ENCODE measurements around the gene ABCF3.

ABCF3 gene

DNA sequence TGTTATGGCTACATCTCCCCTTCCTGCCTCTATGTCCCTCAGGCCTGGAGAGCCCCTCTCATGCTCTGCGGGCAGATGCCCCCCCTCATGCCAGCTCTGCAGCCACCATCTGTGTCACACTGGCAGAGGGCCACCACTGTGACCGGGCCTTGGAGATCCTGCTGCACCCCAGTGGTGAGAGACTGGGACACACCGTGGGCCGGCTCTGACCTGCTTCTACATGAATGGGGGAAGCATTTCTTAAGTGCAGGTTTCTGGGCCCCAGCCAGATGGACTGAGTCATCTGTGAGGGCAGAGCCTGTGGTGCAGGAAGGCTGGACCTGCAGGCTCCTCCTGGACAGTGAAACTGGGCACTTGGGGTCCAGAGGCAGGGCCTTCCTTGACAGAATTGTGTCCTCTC, 48.2 kb downstream of the ABCF3 start:
- DNase-seq, result no peak

DNA sequence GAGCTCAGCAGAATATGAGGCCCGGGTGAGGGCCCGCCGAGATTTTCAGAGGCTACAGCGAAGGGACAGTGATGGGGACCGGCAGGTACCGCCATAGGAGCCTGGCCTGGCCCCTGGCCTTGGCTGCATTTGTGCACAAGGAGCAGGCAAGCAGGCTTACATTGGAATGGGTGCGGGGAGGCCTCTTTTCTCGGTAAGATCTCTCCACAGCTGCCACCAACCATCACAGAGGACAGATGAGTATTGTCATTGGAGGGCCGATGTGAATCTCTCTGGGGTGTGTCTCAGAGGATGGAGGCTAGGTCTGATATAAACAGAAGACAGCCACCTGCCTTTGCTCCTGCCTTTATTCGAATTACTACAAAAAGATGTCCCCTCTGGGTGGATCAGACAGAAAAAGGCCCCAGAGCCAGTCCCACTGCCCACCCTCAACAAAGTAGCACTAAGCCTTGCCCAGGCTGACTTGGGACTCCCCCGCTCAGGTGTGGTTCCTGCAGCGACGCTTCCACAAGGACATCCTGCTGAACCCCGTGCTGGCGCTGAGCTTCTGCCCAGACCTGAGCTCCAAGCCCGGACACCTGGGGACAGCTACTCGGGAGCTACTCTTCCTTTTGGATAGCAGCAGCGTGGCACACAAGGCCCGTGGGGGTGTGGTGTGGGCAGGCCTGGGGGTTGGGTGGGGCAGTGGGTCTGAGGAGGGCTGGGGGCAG, 48.8 kb downstream of the ABCF3 start:
- DNase-seq, result no peak

DNA sequence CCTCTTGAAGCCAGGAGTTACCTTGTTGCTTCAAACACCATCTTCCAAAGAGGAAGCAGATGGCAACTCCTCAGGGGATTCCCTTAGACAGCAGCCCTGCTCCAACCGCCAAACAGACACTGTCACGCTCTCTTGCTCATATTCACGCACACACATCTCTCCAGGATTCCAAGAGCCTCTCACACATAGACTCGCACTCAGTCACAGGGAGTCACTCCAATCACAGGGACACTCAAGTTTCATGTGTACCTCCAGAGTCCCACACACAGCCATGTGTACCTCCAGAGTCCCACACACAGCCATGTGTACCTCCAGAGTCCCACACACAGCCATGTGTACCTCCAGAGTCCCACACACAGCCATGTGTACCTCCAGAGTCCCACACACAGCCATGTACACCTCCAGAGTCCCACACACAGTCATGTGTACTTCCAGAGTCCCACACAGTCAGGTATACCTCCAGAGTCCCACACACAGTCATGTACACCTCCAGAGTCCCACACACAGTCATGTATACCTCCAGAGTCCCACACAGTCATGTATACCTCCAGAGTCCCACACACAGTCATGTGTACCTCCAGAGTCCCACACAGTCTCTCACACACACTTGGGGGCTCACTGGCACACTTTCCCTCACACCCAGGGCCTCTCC, 49.5 kb downstream of the ABCF3 start:
- DNase-seq, result peak in 1 of 2 experiments; percentile 41

DNA sequence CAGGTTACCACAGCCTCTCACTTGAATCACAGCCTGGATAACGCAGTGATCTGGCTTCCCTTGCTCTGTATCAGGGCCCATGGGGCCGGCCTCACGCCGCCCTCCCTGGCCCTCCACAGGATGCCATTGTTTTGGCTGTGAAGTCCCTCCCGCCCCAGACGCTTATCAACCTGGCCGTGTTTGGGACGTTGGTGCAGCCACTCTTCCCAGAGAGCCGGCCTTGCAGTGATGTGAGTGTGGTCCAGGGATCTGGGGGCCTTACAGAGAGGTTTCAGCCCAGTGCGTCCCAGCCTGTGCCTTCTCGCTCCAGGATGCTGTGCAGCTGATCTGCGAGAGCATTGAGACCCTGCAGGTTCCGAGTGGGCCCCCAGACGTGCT, 50.0 kb downstream of the ABCF3 start:
- DNase-seq, result no peak

DNA sequence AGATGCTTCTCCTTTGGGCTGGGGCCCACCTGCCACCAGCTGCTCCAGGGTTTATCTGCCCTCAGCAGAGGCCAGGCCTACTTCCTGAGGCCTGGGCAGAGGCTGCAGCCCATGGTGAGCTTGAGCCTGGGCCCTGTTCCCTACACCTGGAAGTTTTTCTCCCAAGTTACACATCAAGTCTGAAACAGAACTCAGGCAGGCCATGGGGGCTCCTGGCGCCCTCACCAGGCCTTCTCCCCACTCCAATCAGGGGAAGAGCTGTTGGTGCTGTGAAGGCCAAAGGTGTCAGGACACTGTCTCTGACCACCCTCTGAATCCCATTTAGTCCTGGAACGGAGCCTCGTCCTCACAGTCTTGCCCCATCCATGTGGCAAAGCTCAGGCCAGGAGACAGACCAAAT, 50.6 kb downstream of the ABCF3 start:
- no peak for DNase-seq

DNA sequence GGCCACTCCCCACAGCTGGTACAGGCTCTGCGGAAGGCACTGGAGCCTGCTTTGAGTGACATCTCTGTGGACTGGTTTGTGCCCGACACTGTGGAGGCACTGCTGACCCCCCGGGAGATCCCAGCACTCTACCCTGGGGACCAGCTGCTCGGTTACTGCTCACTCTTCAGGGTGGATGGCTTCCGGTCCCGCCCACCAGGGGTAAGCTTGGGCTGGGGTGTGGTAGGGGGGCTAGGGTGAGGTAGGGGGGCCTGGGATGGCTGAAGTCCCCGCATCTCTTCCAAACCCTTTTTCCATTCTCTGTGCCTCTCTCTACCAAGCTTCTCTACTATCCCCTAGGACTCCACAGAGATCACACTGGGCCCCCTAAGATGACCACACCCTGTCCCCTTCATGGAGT, 51.2 kb downstream of the ABCF3 start:
- no peak for DNase-seq

DNA sequence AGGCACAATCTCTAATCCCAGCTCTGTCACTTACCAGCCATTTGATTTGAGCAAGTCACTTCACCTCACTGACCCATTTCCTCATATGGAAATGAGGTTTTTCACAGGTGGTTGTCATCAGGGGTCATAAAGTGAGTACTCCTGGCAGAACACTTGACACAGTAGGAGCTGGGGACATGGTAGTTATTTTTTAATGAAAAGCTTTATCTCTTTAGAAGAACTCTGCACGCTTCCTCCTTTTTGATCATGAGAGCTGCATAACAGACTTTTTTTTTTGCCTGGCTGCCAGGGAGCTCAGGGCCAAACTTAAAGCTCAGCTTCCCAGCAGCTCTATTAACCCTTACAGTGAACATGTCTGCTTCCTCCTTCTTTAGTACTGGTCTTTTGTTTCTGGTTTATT, 51.8 kb downstream of the ABCF3 start:
- DNase-seq, result no peak

DNA sequence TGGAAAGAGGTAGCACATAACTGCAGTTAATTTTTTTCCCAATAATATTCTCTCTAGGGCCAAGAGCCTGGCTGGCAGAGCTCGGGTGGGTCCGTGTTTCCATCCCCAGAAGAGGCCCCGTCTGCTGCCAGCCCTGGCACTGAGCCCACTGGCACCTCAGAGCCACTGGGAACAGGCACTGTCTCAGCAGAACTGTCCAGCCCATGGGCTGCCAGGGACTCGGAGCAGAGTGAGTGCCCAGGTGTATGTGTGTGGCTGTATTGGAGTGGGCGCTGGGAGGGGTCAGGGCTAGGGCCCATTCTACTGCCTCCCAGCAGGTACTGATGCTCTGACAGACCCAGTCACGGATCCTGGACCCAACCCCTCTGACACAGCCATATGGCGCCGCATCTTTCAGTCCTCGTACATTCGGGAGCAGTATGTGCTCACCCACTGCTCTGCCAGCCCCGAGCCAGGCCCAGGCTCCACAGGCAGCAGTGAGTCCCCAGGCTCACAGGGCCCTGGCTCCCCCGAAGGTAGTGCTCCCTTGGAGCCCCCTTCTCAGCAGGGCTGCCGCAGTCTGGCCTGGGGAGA, 52.3 kb downstream of the ABCF3 start:
- DNase-seq, result no peak

DNA sequence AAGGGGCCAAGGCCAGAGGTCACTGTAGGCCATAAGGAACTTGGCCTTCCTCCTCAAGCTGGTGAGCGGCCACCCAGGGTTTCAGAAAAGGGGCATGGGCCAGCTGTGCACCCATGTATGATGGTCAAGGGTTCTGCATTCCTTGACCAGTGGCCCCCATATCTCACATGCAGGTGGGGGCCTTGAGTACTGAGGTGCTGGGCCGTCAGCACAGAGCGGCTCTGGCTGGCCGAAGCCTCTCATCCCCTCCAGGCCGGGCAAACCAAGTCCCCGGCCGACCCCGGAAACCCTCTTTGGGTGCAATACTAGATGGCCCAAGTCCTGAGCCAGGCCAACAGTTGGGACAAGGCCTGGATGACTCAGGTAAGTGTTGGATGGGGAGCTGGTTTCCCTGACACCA, 53.2 kb downstream of the ABCF3 start:
- no peak for DNase-seq

DNA sequence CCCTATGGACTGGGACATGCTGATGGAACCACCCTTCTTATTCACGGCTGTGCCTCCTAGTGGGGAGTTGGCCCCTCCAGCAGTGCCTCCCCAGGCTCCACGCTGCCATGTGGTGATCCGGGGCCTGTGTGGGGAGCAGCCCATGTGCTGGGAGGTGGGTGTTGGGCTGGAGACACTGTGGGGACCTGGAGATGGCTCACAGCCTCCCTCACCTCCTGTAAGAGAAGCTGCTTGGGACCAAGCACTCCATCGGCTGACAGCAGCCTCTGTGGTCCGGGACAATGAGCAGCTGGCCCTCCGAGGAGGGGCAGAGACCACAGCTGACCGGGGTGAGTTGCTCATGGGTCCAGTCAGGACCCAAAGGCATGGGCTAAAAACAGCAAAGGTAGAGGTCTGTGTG, 53.7 kb downstream of the ABCF3 start:
- DNase-seq, result no peak

DNA sequence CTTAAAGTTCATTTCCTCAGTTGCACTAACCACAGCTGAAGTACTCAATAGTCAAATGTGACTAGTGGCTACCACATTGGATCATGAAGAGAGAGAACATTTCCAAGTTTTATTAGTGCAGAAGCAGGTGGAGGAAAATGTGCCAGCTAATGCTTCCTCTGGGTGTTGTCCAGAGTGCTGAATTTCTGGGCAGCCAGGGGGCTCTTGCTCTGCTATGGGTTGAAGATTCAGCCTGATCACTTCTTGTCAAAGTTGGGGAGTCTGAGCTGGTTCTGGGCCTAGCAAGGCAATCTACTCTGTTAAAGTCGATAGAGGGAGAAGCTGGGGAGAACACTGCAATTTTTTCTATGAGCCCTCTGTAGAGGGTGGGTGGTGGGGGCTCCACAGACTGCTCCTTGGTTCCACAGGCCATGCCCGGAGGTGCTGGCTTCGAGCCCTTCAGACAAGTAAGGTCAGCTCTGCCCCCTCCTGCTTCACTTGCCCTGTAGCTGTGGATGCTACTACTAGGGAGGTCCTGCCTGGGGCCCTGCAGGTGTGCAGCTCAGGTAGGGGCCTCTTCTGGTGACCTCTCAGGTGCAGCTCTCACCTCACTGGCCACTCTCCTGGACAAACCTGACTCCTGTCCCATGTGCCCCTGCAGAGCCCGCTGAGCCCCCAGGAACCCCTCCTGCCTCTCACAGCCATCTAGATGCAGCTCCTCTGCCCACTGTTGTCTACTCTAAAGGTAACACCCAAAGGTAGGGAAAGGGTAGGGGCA, 54.6 kb downstream of the ABCF3 start:
- no peak for DNase-seq

DNA sequence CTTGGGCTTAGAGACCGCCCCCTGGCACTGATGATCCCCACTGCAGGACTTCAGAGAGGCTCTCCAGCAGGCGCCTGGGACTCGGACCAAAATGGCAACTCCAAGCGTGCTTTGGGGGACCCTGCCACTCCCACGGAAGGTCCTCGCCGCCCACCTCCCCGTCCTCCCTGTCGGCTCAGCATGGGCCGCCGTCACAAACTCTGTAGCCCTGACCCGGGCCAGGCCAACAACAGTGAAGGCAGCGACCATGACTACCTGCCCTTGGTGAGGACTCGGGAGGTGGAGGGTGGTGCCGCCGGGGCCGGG, 55.1 kb downstream of the ABCF3 start:
- DNase-seq, result no peak

DNA sequence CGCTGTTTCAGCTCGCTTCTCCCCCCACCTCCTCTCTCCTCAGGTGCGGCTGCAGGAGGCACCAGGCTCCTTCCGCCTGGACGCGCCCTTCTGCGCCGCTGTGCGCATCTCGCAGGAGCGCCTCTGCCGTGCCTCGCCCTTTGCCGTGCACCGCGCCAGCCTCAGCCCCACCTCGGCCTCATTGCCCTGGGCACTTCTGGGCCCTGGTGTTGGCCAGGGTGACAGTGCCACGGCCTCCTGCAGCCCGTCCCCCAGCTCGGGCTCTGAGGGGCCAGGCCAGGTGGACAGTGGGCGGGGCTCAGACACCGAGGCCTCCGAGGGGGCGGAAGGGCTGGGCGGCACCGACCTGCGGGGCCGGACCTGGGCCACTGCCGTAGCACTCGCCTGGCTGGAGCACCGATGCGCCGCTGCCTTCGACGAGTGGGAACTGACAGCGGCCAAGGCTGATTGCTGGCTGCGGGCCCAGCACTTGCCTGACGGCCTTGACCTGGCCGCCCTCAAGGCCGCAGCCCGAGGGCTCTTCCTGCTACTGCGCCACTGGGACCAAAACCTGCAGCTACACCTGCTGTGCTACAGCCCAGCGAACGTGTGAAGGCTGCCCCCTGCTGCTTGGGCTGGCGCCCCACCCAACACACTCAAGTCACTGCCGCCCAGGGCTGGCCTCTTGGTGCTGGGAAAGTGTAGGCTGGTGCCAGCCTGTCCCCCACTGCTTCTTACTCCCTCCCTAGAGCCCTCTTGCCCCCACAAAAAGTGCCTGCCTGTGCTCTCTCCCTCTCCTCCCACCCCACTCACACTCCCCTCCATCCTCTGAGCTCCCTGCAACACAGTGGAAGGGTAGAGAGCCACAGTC, 55.7 kb downstream of the ABCF3 start:
- peak in 1 of 2 experiments; percentile 38 for DNase-seq

DNA sequence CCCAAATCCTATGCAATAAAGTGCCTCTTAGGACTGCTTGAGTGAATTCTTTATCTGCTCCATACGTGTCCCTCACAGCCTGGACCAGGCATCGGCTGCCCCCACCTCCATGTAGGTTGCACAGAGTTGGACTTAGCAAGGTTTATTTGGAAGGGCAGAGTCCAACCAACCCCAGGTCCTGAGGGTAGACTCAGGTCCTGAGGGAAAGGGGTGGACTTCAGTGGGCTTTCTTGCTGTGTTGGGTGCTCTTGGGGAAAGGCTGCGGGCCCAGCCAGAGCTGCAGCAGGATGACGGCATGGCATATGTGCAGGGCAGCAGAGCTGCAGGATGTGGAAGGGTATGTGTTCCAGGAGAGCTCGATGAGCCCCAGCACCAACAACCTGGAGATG, 56.3 kb downstream of the ABCF3 start:
- DNase-seq, result no peak

All from NCI-H187 (cell line).